Measurements from ENCODE around the gene EXOC3L4.
A peak's percentile ranks its signal among the peaks of the same experiment; 100 is the strongest.

Gene EXOC3L4

DNA sequence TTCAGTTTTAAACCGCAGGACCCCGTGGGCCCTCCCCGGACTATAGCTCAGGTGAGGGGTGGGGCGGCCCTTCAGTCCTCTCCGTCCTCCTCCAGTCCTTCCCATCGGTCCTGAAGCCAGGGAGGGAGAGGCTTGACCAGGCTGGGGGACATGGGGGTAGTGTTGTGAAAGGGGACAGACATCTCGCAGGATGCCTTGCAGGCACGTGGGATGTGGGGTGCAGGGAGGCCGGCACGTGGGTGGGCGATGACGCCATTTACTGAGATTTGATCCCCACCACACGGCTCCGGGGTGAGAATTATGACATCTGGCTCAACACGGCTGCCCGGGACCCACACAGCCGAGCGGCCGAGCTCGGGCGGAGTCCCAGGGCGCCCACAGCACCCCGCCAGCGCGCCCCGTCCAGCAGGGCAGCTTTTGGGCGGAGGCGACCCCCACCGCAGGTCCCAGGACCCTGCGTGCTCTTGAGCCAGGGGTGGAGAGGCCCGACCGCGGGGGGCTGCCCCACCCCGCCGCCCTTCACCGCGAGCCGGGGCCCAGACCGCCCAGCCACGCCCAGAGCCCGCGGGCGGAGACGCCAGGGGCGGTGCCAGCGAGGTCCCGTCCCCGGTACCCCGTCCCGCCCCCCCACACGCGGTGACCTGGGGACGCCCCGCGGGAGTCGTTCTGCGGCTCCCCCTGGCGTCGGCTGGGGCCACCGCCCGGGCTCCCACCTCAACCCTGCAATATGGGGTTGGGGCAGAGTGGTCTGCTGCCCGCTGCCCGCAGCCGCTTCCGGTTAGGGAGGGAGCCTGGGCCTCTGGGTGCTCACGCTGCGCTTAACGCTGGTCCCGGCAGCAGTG is 3.3 kb upstream of the EXOC3L4 start:
- no peak for DNase-seq (ENCODE audit: low spot score)

DNA sequence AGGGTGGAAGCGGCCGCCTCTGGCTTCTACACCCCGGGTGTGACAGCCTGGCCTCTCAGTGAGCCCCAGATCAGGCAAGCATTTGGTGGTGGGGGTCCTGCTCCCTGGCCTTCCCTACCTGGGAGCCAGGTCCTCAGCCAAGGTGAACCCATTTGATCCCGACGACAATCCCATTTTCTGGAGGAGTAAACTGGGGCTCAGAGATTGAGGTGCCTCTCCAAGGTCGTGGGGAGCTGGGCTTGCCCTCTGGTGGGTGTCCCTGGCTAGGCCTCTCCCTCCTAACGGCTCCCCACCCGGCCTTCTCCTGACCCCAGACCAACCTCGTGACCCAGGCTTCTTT is 2.7 kb upstream of the EXOC3L4 start:
- DNase-seq (ENCODE audit: low spot score), result no peak

- no peak for DNase-seq (ENCODE audit: low spot score)
Measured at GRCh38 chr14:103093856-103094405, 594 bp upstream of the EXOC3L4 start.

- DNase-seq (ENCODE audit: low spot score), result no peak
Measured at GRCh38 chr14:103095210-103095778, 769 bp downstream of the EXOC3L4 start.

DNA sequence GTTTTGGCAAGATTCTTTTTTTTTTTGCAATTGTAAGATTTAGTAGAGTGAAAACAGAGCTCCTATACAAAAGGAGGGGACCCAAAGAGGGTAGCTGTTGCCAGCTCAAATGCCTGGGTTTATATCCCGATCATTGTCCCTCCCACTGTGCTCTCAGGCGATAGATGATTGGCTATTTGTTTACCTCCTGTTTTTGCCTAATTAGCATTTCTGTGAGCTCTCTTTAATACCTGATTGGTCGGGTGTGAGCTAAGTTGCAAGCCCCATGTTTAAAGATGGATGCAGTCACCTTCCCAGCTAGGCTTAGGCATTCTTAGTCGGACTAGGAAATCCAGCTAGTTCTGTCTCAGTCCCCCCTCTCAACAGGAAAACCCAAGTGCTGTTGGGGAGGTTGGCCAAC is 1.9 kb downstream of the EXOC3L4 start:
- DNase-seq (ENCODE audit: low spot score), result no peak

- no peak for DNase-seq (ENCODE audit: low spot score)
Measured at GRCh38 chr14:103097244-103097993, 2.9 kb downstream of the EXOC3L4 start.

DNA sequence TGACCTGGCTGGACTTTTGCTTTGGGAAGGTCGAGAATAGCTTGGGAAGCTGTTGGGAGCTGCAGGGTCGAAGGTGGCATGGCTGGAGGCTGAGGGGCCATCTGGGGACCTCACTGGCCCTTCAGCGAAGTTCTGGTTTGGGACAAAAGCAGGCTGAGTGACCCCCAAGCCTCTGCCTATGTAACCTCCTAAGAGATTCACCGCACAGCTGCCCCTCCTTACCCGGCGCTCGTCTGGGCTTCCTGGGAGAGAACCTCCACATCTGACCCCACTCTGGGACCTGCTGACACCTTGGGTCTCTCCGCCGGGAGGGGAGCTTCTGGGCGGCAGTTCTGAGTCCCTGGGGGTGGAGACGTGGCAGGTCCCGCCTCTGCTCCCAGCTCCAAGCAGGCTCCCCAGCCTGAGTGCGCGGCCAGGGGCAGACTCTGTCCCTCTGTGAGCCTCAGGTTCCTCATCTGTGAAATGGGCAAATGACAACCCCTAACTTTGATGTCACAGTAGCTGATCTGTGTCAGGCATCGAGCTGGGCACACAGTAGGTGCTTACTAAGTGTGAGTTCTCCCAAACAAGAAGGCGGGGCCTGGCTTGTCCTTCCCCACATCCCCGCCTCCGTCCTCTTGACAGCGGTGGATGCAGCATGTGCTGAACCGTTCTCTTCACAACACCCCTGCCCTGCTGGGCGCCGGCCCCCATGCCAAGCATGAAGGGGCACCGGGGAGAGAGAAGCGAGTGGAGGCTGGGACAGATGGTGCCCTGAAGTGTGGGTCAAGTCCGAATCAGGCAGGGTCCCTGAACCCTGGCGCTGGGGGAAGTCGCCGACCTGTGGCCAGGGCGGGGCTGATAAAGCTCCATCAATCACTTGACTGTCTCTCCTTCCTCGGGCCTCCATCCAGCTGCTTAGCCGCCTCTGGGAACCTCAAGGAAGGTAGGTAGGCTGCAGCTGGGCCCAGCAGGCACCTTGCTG is 3.8 kb downstream of the EXOC3L4 start:
- DNase-seq (ENCODE audit: low spot score), result no peak

DNA sequence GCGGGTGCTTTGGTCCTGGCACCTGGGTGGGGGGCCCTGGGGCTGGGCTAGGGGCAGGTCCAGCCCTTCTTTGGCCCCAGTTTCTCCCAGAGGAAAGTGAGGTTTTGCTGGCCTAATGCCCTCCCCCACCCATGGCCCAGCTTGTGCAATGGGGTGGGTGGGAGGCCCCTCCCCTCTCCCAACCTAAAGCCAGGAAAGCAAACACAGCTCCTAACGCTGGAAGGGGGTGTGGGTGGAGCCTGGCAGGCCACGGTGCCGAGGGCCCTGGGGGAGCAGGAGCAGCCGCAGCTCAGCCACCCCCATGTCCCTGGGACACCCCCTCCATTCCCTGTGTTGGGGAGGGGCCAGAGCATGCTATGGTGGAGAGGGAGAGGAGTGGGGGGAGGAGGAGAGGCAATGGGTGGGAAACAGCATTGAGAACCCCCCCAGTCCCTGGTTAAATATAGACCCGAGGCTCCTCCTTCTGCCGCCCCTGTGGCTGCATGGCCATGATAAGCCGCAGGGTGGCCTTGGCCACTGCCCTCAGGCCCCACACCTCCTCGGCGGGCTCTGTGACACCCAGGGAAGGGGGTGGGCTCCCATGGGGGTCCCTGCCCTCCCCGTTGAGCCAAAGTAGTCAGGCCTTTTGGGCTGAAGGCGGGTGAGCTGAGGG is 4.7 kb downstream of the EXOC3L4 start:
- DNase-seq (ENCODE audit: low spot score), result no peak

DNA sequence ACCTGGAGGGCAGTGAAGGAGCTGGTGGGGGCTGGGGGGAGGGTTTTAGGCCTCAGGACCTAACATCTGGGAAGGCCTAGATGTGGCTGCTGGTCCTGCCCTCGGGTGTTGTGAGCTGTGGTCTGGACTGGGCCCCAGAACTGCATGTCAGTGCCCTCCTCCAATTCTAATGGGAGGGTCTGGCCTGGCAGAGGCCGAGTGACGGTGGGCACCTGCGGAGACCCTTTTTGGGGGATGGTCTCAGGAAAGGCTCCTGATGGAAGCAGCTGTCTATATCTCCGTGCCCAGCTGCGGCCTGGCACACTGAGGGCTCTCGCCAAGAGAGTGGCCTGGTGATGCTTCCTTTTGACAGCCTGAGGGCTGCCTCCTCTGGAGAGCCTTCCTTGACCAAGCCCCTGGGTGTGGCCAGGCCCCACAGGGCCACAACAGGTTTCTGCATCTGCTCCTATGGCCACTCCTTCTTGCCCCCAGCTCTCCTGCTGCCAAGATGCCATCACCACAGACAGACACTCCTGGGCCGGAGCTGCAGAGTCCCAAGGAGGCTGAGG is 5.3 kb downstream of the EXOC3L4 start:
- no peak for DNase-seq (ENCODE audit: low spot score)

DNA sequence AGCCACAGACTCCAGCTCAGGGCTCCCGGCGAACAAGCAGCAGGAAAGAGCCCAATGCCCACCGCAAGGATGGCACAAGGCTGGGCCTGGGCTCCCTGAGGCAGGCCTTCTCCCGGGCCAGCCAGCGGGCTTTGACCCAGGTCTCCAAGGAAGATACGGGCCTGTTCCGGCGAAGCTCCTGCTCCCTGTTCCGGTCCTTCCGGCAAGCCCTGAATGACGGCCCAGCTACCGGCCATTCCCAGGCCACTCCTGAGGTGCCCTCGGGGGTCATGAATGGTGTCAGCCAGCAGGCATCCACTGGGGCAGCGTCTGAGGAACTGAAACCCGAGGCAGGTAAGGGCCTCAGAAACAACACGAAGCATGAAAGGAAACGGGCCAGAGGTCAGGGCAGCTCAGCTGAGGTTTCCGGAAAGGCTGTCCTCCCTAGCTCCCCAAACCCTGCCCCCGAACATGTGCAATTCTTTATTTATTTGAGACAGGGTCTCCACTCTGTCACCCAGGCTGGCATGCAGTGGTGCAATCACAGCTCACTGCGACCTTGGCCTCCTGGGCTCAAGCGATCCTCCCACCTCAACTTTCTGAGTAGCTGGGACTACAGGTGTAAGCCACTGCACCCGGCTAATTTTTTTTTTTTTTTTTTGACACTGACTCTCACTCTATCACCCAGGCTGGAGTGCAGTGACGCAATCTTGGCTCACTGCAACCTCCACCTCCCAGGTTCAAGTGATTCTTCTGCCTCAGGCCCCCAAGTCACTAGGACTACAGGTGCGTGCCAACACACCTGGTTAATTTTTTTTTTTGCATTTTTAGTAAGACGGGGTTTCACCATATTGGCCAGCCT is 6.0 kb downstream of the EXOC3L4 start:
- no peak for DNase-seq (ENCODE audit: low spot score)

DNA sequence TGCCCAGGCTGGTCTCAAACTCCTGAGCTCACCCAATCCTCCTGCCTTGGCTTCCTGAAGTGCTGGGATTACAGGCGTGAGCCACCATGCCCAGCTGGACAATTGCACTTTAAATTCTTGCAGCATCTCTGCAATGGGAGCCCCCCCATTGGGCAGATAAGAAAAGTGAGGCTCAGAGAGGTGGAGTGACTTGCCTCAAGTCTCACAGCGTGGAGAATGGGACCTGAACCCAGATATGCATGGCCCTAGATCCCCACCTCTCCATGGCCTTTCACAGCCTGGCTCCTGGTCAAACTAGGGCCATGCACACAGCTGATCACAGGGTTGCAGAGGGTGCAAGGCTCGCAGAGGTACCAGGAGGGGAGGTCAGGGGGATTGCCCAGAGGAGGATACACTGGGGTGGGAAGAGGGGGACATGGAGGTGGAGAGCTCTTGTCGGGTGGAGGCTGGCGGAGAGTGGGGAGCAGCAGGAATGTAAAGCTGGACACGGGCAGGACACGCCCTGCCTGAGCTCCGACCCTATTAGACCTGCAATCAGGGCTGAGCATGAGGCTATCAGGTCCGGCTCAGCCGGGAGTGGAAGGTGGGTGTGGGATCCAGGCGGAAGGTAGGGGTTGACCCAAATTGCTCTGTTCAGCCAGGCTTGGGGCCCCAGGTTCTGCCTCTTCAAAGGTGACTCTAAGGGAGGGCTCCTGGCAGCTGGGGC is 6.9 kb downstream of the EXOC3L4 start:
- no peak for DNase-seq (ENCODE audit: low spot score)

- DNase-seq (ENCODE audit: low spot score), result no peak
Measured at GRCh38 chr14:103101963-103102688, 7.6 kb downstream of the EXOC3L4 start.

DNA sequence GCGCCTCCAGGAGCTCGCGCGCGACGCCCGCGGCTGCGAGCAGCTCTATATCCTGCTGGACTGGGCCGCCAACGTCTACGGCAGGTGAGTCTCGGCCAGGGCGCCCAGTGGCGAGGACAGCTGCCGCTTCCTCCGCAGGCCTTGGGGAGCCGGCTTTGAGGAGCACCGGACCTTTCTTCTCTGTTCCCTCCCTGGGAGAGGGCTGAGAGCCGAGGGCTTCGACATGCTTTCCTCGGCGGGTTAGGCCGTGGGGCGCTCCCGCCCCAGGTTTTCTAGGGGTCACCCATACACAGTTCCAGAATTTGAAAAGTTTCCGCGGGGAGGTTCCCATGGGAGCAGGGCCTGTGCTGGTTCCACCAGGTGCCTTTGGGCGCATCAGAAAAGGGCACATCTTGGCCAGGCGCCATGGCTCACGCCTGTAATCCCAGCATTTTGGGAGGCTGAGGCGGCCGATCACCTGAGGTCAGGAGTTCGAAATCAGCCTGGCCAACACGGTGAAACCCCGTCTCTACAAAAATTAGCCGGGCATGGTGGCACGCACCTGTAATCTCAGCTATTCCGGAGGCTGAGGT is 8.2 kb downstream of the EXOC3L4 start:
- DNase-seq (ENCODE audit: low spot score), result no peak

GRCh38 chr14:103103461-103104388 is 9.2 kb downstream of the EXOC3L4 start:
- DNase-seq (ENCODE audit: low spot score), result no peak

GRCh38 chr14:103104389-103104653 is 9.8 kb downstream of the EXOC3L4 start:
- no peak for DNase-seq (ENCODE audit: low spot score)

GRCh38 chr14:103104654-103105452 is 10.3 kb downstream of the EXOC3L4 start:
- DNase-seq (ENCODE audit: low spot score), result peak; percentile 49
